Measurements from ENCODE around the gene TYK2.

Gene TYK2

DNA sequence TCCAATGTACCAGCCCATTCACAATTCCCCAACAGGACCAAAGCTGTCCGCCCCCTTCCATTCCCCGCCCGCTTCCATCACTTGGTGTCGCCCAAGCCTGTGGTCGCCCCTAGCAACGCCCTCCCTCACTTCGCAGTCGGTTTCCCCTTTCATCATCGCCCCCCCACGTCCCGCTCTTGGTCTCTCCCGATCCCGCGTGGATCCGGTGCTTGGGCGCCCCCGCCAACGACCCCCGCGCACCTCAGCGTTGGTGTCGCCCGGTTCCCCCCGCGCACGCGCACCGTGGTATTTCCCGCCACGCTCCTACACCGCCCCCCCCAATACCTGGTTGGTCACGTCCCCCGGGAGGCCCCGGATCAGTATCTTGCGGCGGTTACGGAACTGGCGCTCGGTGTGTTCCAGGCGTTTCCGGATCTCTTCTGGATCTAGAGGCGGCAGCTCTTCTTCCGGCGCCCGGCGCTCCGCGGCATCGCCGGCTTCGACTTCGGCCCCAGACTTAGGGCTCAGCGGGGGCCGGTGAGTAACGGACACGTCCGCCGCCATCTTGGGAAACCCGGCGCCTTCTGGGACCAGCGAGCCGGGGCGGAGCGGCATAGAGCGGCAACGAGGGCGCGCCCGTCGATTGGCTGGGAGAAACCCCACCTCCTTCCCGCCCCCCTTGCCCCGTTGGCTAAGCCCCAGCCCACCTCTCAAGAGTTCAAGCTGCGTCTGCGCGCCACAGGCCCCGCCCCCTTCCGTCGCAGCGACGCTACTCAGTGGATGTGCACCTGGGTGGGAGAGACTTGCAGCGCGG, 47.2 kb downstream of the TYK2 start, which contains the start of gene RAVER1:
TSS of gene RAVER1 (minus strand) at position 565 of the 793 bp plus-strand sequence. CDS start at position 543, 22 bp downstream.
- DNase-seq, result peak; percentile 95

- DNase-seq, result no peak
These were observed 48.0 kb downstream of the TYK2 start for GRCh38 chr19:10332158-10332964.

DNA sequence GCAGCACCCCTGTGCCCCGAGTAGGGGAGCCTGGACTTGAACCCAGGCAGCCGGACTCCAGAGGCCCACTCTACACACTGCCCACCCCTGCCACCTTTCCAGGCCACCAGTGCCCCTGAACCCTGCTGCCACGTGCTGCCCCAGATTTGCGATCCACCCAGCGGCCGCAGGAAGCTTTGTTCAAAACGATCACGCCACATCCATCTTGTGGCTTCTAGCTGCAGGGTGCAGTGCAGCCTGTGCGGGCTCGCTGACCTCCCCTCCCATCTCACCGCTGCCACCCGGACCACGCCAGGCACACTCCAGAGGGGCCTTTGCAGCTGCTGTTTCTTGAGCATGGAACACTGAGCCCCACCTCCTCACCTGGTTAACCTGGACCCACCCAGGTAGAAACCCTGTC, 50.8 kb downstream of the TYK2 start:
- no peak for DNase-seq

- no peak for DNase-seq
These were observed 51.6 kb downstream of the TYK2 start for GRCh38 chr19:10328558-10329429.

- DNase-seq, result no peak
These were observed 52.6 kb downstream of the TYK2 start for GRCh38 chr19:10327793-10328192.

DNA sequence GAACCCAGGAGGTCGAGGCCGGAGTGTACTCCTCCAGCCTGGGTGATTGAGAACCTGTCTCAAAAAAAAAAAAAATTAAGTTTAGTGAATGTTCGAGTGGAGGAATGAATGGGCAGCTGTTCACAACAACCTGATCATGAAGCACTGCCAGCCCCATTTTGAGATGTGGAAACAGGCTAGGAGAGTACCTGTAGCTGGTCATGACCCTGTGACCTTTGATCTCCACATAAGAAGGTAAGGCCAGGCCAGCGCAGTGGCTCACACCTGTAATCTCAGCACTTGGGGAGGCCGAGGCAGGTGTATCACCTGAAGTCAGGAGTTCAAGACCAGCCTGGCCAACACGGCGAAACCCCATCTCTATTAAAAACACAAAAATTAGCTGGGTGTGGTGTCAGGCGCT, 54.6 kb downstream of the TYK2 start:
- no peak for DNase-seq

GRCh38 chr19:10321874-10322835, 58.2 kb downstream of the TYK2 start:
- DNase-seq, result no peak

- no peak for DNase-seq
These were observed 59.0 kb downstream of the TYK2 start for GRCh38 chr19:10321417-10321797.

- no peak for DNase-seq
These were observed 59.6 kb downstream of the TYK2 start for GRCh38 chr19:10320602-10321416.

- DNase-seq, result no peak
These were observed 61.3 kb downstream of the TYK2 start for GRCh38 chr19:10318807-10319682.

GRCh38 chr19:10317857-10318462, 62.4 kb downstream of the TYK2 start:
- DNase-seq, result no peak

DNA sequence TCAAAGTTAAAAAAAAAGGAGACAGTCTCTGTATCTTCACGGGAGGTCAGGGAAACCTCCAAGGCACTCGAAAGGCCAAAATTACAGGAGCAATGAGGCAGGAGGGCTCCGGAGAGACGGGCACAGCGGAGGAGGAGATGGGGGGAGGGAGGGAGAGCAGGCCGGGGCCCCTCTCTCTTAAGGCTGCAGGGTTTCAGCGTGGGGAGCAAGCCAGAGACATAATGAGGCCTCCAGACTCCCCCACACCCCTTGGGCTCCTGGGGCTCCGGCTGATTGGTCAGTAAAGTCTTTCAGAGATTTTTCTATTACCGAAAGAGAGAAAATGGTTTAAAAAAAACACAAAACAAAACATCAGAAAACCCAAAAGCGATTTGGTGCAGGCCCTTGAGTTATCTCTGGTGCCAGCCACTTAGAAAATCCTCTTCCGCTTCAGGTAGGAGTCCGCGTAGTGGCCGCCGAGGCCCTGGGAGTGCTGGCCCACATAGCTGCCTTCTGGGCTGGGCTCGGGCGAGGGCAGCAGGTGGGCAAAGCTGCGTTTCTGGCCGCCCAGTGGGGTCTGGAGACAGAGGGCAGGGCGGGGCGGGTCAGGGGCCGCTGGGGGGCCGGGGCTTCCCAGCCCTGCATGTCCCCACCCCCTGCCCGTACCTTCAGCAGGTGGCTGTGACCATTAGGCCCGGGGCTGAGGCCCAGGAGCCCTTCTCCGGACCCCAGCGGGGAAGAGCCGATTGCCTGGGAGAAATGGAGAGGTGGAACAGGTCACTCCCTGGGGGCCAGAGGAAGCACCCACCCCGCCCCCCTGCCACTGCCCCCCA, 63.1 kb downstream of the TYK2 start:
- no peak for DNase-seq

GRCh38 chr19:10316229-10317044, 63.9 kb downstream of the TYK2 start:
- no peak for DNase-seq

DNA sequence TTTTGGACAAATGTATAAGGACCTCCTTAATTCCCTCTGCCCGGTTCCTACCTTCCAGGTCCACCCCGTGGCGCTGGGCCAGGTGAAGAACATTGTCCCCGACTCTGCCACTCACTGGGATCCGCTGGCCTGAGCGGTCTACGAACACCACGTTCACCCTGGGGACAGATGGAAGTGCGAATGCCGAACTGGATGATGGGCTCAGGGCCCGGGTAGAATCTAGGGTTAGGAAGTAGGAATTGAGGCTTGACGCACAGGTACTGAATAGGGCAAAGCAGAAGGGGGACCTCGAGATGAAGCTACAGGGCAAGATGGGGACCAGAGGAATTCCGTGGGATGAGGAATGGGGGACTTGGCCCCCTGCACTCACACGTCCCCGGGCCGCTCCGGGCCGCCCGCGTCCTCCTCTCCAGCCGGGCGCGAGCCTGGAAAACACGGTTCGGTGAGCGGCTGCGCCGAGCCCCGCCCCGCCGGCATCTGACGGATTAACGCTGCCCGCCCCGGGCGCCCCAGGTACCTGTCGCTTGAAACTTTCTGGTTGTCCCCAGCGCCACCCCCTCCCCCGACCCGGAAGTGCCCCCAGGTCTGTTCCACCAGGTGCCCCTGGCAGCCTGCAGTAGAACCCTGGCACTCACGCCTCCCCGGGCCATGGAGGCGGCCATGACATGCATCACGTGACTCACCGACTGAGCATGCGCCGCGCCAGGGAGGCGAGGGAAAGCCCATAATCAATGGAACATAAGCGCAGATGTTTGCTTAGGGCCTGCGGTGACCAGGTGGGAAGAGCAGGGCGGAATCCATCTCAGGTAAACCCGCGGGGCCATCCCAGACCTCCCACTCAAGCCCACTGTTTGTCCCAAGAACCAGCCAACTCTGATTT, 64.8 kb downstream of the TYK2 start, which contains the start of gene FDX2:
TSS of gene FDX2 (minus strand) at position 681 of the 880 bp plus-strand sequence. CDS start at position 662, 19 bp downstream.
- DNase-seq, result peak; percentile 93

DNA sequence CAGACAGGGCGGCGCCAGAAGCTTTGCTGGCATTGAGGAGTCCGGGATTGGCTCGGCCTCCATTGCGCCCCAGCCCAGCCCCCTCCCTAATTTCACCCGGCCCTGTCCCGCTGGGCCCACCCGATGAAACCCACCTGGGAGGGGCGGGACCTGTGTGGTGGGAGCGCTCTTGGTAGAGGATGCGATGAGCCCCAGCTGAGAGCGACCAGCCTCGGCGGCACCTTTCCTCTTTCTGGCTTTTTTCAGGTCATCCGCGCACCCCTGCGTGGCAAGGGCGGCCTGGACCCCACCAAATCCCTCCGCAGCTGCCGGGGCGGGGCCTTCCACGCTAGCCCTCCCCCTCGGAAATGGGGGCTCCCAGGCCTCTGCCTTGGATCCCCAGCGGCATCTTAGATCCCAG, 70.9 kb downstream of the TYK2 start, which contains the start of gene ZGLP1:
TSS of gene ZGLP1 (minus strand) at position 393 of the 400 bp plus-strand sequence.
- no peak for DNase-seq

- DNase-seq, result no peak
These were observed 74.0 kb downstream of the TYK2 start for GRCh38 chr19:10306327-10306726.

Measured in NCI-H1105 treated with DMSO at 0.1 percent for 48 hours (cell line).